H54 (cell line): ENCODE results near the gene HDAC8.

Source experiments
- DNase-seq: peaks from one replicate; pipeline ENCODE4 v3.0.0; 2011; ENCODE audit warnings: low spot score, mixed read lengths; ENCODE audit not compliant: insufficient read length
- FAIRE-seq: peaks from 3 replicates; lab custom pipeline; 2011; peaks lifted over from hg19 to GRCh38; lab: Jason Lieb, UNC
- POLR2A ChIP-seq: IDR thresholded peaks from 2 replicates; pipeline ENCODE4 v1.6.1; 2011; ENCODE audit warnings: low read depth, mild to moderate bottlenecking, low read length

Gene HDAC8

DNA sequence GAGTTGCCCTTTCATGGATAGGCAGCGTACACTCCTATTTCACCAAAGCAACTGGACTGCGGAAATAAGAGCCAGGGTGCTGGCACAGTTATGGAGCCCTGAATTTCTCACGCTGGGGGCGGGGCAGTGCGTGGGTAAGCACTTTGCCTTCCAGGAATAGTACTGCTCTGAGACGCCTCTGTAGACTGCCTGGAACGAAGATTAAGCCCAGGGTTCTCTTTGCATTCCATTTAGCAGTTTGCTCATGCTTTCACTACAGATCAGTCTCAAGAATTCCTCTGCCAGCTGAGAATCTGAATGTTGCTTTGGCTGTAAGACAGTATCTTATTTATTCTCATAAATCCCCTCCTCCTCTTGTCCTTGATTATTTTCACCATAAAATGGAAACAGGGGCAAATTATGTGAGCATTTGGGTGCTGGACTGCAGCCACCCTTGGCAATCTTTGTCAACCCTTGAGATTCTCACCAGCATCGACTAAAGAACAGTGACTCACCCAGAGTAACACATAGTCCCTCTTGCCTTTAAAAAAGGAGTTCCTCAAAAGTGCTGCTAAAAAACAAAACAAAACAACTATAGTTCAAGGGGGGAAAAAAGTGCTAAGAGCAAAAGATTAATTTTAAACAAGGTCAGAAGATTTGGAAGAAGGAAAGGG, 178.0 kb downstream of the HDAC8 start:
- no peak for TF ChIP-seq POLR2A
- DNase-seq (no peak), FAIRE-seq (peak; percentile 30)

DNA sequence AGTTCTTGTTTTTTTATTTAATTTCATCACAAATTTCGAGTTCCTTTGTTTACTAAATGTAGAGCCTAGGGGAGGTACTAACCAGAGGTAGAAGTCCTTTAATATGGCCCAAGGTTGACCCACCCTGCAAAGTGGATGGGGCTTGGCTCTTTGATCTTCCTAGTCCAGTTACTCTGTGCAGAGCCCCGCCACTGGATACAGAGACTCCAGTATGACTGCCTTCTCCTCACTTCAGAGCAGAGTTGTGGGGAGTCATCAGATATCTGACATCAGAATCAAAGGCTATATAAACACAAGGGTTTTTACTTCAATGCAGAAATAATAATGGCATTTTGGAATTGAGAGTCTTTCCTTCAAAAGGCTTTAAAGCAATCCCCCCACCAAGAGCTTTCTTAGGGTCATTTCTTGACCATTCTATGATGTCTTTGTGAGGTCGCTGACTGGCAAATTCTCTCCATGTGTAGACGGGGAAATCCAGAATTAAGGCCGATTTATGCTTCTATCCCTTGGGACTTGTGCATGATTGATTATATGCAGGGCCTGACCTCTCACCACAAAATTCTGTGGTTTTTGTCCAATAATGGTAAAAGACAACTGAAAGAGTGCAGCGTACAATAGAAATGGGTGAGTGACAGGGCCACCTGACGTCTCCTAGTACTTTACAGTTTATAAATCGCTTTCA, 178.7 kb downstream of the HDAC8 start:
- no peak for FAIRE-seq
- no peak for TF ChIP-seq POLR2A
- no peak for DNase-seq

- FAIRE-seq (no peak), DNase-seq (no peak)
- TF ChIP-seq POLR2A: no peak
These were observed 179.5 kb downstream of the HDAC8 start for GRCh38 chrX:72392816-72393800.

DNA sequence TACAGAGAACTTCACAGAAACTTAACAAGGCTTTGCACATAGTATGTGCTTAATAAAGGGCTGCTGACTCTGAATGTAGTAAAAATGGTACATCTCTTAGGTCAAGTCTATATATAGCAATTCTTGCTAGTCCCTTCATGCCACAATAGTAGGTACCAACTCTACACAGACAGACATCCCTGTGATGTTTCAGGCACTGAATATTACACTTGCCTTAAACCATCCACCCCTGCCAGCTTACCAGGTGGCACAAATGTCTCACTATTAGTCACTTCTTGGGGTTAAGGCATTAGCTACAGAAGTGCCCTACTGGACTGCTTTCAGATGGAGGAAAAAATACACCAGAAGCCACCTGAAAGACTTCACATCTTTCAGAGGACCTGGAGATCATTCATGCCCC, 180.6 kb downstream of the HDAC8 start:
- FAIRE-seq (no peak), DNase-seq (no peak)
- no peak for TF ChIP-seq POLR2A

DNA sequence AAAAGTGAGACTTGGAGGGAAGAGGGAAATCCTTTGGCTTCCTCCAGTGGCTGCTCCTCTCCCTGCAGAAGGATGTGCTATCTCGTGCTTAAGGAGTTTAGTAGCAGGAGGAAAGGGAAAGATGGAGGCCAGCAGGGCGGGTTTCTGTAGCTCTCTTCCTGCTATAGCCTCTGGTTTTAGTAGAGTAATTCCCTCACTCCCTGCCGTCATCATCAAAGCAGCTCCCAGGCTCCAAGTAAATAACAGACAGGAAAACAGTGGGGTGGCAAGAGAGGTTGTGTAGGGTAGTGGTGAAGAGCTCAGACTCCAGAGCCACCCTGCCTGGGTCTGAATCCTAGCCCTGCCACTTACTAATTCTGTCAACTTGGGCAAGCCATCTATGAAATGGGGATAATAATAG, 185.4 kb downstream of the HDAC8 start:
- no peak for TF ChIP-seq POLR2A
- DNase-seq (no peak), FAIRE-seq (no peak)

DNA sequence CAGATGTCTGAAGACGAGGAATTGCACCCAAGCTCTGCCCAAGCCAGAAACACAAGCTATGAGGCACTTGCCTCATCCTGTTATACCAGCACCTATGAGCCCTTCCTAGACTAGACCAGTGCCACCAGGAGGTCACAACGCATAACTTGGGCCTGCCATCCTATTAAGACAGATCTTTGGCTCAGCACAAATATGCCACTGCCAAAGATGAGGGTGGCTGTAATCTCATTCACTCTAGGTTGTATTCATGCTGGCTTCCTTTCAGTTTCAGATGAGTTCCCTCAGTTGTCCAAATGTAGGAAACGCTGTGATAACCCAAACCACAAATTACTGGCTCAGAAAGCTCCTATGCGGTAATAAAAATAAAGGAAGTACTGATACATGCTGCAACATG, 190.4 kb downstream of the HDAC8 start:
- no peak for TF ChIP-seq POLR2A
- FAIRE-seq (no peak), DNase-seq (no peak)

- DNase-seq (no peak), FAIRE-seq (no peak)
- TF ChIP-seq POLR2A: no peak
These were observed 191.0 kb downstream of the HDAC8 start for GRCh38 chrX:72381439-72382201.

DNA sequence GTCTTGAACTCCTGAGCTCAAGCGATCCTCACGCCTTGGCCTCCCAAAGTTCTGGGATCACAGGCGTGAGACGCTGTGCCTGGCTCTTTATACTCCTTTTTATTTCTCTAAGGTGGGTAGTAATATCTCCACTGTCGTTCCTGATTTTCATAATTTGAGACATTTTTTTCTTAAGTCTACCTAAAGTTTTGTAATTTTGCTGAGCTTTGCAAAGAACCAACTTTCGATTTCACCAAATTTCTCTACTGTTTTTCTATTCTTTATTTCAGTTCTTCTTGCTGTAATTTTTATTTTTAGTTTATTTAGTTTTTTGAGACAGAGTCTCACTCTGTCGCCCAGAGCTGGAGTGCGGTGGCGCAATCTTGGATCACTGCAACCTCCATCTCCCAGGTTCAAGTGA, 196.5 kb downstream of the HDAC8 start:
- FAIRE-seq: no peak
- DNase-seq: no peak
- TF ChIP-seq POLR2A: no peak

DNA sequence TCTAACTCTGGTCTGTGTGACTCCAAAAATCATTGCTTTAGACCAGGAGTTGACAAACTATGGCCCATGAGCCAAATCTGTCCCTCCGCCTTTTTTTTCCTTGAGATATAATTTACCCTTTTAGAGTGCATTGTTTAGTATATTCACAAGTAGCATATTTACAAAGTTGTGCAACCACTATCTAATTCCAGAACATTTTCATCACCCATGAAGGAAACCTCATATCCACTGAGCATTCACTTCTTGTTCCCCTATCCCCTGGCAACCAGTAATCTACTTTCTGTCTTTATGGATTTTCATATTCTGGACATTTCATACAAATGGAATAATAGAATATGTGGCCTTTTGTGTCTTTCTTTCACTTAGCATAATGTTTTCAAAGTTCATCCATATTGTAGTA, 199.5 kb downstream of the HDAC8 start:
- DNase-seq: no peak
- FAIRE-seq: no peak
- no peak for TF ChIP-seq POLR2A

DNA sequence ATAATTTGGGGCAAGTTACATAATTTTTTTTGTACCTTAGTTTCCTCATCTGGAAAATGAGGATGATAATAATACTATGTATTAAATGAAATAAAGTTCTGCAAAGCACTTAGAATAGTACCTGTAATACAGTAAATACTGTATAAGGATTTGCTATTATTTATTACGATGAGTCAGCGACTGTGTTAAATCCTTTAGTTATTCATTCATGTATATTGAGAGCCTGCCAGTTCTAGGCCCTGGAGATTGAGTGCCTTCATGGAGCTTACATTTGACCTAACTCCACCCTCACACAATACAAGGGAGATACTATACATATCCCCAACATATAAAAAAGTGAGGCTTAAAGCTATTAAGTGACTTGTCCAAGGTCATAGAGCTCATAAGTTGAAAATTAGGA, 199.9 kb downstream of the HDAC8 start:
- FAIRE-seq (no peak), DNase-seq (no peak)
- no peak for TF ChIP-seq POLR2A

GRCh38 chrX:72371405-72371804, 201.2 kb downstream of the HDAC8 start:
- FAIRE-seq (no peak), DNase-seq (no peak)

DNA sequence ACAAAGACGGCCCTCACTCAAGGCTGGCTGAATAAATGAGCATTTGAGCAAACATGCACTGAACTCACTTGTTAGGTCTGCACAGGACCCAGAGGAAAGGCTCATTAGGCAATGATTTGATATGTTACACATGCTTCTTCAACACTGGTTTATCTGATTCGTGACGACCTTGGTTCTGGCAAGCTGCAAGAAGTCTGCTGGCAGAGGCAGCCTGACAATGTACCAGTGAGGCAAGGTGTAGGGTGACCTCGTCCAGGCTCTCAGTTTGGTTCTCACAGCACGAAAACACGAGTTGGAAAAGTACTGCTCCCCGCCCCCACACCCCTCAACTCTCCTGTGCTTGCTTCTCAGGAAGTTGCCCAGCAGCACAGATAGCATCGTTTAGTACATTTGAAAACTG, 203.8 kb downstream of the HDAC8 start:
- no peak for TF ChIP-seq POLR2A
- DNase-seq (no peak), FAIRE-seq (no peak)

More at GRCh38 chrX:72371405-72371804, 201.2 kb downstream of the HDAC8 start:
- TF ChIP-seq POLR2A: no peak

DNA sequence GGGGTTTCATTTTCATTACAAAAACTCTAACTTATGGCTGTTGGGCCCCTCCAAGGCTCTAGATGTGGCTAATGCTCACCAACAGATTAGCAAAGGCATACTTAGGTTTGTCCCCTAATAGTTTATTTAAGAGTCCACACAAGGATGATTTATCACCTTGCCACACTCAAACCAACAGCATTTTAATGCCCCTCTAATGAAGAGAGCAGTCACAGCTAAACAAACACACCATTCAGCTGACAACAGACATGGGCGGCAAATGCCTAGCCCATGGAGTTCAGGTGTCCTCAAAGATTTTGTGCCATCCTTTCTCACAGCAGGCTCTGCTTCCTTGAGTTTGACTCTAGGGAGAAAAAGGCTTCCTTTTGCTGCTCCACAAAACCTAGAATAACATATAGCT, 205.1 kb downstream of the HDAC8 start:
- no peak for DNase-seq
- FAIRE-seq: no peak
- TF ChIP-seq POLR2A: no peak
